Glutamatergic neuron (in vitro differentiated cells): ENCODE data around the gene MAP2K7. TPM values are rescaled to one million over a fixed set of nuclear protein-coding genes. Genes with fewer than 3 reads are reported as not detected.

Source experiments
- DNase-seq: peaks from one replicate; pipeline ENCODE4 v3.0.0; 2022
- H3K27ac Mint-ChIP-seq: one replicate; pipeline ENCODE4 v1.8.0; 2020; ENCODE audit warnings: mild to moderate bottlenecking, mixed read lengths, inconsistent platforms; ENCODE audit not compliant: unreplicated experiment
- H3K27me3 Mint-ChIP-seq: one replicate; pipeline ENCODE4 v1.8.0; 2020; ENCODE audit warnings: mild to moderate bottlenecking, moderate library complexity, mixed read lengths, inconsistent platforms; ENCODE audit not compliant: unreplicated experiment
- H3K36me3 Mint-ChIP-seq: one replicate; pipeline ENCODE4 v1.8.0; 2020; ENCODE audit warnings: mild to moderate bottlenecking, mixed read lengths, inconsistent platforms; ENCODE audit not compliant: unreplicated experiment
- H3K4me1 Mint-ChIP-seq: one replicate; pipeline ENCODE4 v1.8.0; 2020; ENCODE audit warnings: mild to moderate bottlenecking, low read depth, mixed read lengths, inconsistent platforms; ENCODE audit not compliant: unreplicated experiment
- H3K4me3 Mint-ChIP-seq: one replicate; pipeline ENCODE4 v1.8.0; 2020; ENCODE audit warnings: mild to moderate bottlenecking, mixed read lengths, inconsistent platforms; ENCODE audit not compliant: unreplicated experiment
- H3K9me3 Mint-ChIP-seq: one replicate; pipeline ENCODE4 v1.8.0; 2020; ENCODE audit warnings: mild to moderate bottlenecking, moderate library complexity, mixed read lengths, inconsistent platforms; ENCODE audit not compliant: unreplicated experiment
- CTCF ChIP-seq: fragments of 200-600 bp; sonication (generic); IDR thresholded peaks from one replicate; pipeline ENCODE4 v1.5.0; 2021; ENCODE audit not compliant: partially characterized antibody, unreplicated experiment
- total RNA-seq: library from RNA; stranded (reverse); fragmentation: NEBNext Ultra II Directional; extraction: Animal tissue kit (Norgen Biotek cat#: 25700); gene quantifications from one replicate; pipeline ENCODE4 v1.2.1, GENCODE V29; 2021; ENCODE audit not compliant: unreplicated experiment

Gene MAP2K7
- total RNA-seq, 1 donor from 2014 or later = 44.2 TPM

- Mint-ChIP-seq H3K27me3 (peaks cover 5% of the 10 kb centered on the region), H3K27ac (no peak overlapping the region), H3K36me3 (no peaks in the 10 kb centered on the region), H3K4me3 (no peak overlapping the region), H3K9me3 (peaks cover 2% of the 10 kb centered on the region), H3K4me1 (peaks cover 3% of the 10 kb centered on the region)
- DNase-seq = no peak
- TF ChIP-seq CTCF = no peak
These were observed 28.7 kb downstream of the MAP2K7 start for GRCh38 chr19:7932276-7932929.

- Mint-ChIP-seq H3K4me1 (peaks cover 3% of the 10 kb centered on the region), H3K36me3 (no peaks in the 10 kb centered on the region), H3K4me3 (no peak overlapping the region), H3K27ac (no peak overlapping the region), H3K9me3 (no peaks in the 10 kb centered on the region), H3K27me3 (peaks cover 5% of the 10 kb centered on the region)
- no peak for DNase-seq
- TF ChIP-seq CTCF = no peak
These were observed 29.2 kb downstream of the MAP2K7 start for GRCh38 chr19:7932930-7933300.

GRCh38 chr19:7933411-7933810 is 29.7 kb downstream of the MAP2K7 start:
- TF ChIP-seq CTCF = peak; percentile 23
- H3K4me1 Mint-ChIP-seq = peaks cover under 1% of the 10 kb centered on the region
- no peaks in the 10 kb centered on the region for H3K9me3 Mint-ChIP-seq
- no peaks in the 10 kb centered on the region for H3K36me3 Mint-ChIP-seq
- DNase-seq = no peak
- peaks cover 2% of the 10 kb centered on the region for H3K27me3 Mint-ChIP-seq
- H3K27ac Mint-ChIP-seq = no peak overlapping the region
- no peak overlapping the region for H3K4me3 Mint-ChIP-seq

GRCh38 chr19:7933828-7934725 is 30.4 kb downstream of the MAP2K7 start:
- Mint-ChIP-seq H3K4me1 (peaks cover 3% of the 10 kb centered on the region), H3K36me3 (no peaks in the 10 kb centered on the region), H3K27me3 (peaks cover 5% of the 10 kb centered on the region), H3K9me3 (no peaks in the 10 kb centered on the region), H3K4me3 (no peak overlapping the region), H3K27ac (no peak overlapping the region)
- DNase-seq = no peak
- peak; percentile 1 for TF ChIP-seq CTCF

- Mint-ChIP-seq H3K36me3 (no peaks in the 10 kb centered on the region), H3K27ac (no peak overlapping the region), H3K4me3 (no peak overlapping the region), H3K4me1 (peaks cover 3% of the 10 kb centered on the region), H3K9me3 (no peaks in the 10 kb centered on the region), H3K27me3 (peaks cover 5% of the 10 kb centered on the region)
- TF ChIP-seq CTCF = no peak
- DNase-seq = no peak
These were observed 31.1 kb downstream of the MAP2K7 start for GRCh38 chr19:7934766-7935165.
